Stimulated activated CD4-positive, alpha-beta T cell treated with anti-CD3 and anti-CD28 coated beads, Interleukin-12 subunit alpha, Interleukin-12 subunit beta, amount 100 ng/mL, for 24 hours (primary cell): ENCODE measurements around the gene EMB.
"Not testable (repeated sequence)": the region's sequence is repeated elsewhere in the genome, so short reads cannot be mapped to it uniquely, and the experiment has no call there.

Experiments used
- DNase-seq, 2 experiments: peaks; one replicate each; pipeline ENCODE4 v3.0.0-alpha.2; 2020; ENCODE audit warnings: low read depth in 2 of 2

The EMB gene

DNA sequence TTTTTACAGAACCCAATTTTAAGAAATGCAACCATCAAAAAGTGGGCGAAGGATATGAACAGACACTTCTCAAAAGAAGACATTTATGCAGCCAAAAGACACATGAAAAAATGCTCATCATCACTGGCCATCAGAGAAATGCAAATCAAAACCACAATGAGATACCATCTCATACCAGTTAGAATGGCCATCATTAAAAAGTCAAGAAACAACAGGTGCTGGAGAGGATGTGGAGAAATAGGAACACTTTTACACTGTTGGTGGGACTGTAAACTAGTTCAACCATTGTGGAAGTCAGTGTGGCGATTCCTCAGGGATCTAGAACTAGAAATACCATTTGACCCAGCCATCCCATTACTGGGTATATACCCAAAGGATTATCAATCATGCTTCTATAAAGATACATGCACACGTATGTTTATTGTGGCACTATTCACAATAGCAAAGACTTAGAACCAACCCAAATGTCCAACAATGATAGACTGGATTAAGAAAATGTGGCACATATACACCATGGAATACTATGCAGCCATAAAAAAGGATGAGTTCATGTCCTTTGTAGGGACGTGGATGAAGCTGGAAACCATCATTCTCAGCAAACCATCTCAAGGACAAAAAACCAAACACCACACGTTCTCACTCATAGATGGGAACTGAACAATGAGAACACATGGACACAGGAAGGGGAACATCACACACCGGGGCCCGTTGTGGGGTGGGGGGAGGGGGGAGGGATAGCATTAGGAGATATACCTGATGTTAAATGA, 19.7 kb downstream of the EMB start:
- DNase-seq = not testable (repeated sequence)

DNA sequence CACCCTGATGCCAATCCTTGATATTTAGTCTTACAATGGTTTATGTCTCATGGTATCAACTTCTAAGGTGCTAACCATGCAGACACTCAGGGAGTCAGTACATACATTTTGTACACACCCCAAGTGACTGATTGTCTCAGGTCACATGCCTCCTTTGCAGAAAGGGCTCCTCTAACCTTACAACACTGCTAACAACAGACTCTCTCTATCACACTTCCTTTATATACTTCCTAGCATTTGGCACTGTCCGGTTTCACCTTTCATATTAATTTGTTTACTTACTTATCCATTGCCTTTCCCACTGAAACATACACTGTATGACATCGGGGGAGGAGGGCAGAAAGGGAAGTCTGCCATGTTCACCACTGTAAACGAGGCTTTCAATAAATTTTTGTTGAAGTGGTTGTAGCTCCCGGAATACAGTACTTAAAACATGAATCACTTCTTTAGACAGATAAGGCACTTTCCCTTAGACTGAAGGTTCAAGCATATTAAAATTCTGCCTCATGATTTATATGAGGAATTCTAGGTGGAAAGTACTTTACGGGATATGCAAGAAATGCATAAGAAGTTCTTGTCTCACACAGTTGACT, 20.6 kb downstream of the EMB start:
- no peak for DNase-seq

DNA sequence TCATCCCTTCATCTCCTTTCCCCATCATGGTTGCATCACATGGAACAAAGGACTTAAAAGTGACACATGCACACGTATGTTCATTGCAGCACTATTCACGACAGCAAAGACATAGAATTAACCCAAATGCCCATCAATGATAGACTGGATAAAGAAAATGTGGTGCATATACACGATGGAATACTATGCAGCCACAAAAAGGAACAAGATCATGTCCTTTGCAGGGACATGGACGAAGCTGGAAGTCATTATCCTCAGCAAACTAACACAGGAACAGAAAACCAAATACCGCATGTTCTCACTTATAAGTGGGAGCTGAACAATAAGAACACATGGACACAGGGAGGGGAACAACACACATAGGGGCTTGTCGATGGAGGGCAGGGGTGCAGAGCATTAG, 21.4 kb downstream of the EMB start:
- DNase-seq = not testable (repeated sequence)

DNA sequence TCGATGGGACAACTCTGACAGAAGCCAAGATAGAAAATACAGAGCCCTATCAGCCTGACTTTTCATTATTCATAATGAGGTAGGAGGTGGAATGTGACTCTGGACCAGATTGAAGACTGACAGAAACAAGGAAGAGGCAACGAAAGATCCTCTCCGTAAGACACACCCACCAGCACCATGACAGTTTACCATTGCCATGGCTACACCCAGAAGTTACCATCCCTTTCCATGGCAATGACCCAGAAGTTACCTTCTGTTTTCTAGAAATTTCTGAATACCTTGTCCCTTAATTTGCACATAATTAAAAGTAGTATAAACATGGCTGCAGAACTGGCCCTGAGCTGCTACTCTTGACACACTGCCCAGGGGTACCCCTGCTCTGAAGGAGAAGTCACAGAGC, 24.5 kb downstream of the EMB start:
- not testable (repeated sequence) for DNase-seq

DNA sequence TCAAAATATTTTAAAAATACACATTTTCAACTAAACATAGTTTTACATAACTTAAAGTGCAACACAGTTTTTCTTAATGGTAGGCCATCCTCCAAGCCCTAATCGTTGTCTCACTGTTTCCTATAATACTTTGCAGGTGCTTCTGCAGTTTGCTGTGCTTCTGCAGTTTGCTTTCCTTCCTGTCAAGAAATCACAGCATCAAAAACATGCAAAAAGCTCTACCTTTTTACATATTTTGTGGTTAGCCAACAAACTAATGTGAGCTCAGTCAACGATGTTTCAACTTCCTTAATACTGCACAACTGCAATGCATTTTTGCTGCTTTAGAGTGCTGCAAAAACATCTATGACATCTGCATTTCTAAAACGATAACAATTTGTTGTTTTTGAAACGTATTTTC, 25.2 kb downstream of the EMB start:
- no peak for DNase-seq

DNA sequence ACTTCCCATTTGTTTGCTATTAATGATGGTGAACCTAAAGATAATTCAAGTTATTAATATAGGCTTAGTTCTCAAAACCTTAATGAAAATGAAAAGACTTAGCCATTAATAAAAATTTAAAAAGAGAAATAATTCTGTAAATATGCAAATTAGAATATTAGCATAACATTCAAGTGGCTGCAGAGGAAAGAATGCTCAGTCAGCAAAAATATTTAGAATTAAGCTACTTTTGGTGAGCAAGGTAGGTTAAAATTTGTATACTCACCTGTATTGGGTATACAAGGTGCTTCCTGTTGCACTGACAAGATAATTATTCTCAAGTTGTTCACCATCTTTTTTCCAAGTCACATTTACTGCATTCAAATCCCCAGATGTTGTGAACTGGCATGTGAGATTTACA, 30.2 kb downstream of the EMB start:
- not testable (repeated sequence) for DNase-seq

DNA sequence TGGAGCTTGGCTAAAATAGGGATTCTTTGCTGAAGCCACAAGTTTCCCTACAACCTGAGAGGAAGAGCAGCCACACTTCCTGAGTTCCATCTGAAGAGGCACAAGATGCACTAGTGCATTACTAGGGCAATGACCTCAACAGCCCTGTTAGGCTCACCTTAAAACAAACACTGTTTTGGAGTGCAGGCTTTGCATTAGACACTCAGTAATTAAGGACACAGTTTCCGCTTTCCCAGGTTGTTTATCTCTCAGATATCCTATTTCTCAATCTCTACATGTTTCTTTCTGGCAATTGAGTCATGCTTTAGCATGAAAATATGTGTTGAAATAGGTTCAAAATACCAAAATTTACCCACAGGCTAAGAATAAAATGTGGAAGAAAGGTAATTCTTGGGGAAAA, 34.2 kb downstream of the EMB start:
- no peak for DNase-seq

DNA sequence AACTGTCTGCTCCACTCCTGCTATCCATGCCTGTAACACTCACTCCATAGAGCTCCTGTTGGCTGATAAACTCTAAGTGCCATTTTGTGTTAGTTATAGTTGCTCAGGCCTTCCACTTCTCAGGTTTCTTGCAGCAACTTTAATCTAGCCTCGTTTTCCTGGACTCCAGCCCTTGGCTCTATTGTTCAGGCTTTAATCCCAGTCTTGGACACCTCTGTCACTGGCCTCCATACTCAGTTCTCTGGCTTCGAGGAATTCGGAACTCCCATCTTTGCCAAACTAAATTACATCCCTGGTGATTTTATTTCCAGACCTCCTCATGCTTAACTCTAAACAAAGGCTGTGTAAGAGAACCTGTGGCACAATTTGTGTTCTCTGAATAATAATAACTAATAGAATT, 39.8 kb downstream of the EMB start:
- DNase-seq = no peak

DNA sequence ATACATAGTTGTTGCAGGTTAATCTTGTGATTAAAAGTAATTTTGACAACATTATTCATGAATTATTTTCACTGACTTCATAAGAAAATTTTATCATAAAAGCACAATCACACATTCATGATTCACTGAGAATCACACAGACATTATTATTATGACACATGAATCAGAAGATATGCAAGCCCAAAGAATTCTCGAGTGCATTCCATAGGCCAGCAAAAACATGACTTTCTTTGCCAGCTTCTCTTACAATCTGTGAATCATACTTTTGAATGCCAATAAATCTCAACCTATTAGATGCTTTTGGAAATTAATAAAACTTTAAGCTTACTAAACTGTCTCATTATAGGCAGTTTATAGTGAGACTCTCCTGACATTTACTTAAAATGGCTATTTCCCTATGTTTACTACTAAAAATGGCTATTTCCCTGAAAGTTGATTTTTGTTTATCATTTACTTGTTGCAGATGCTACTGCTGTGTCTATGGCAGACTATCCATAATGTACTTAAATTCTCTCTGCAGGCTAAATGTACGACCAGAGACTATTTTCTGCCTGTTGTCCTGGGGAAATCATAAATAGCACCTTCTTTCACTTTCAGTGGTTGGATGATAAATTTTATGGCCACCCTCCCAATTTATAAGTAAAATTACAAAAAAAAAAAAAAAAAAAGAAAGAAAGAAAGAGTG, 47.0 kb downstream of the EMB start:
- DNase-seq = not testable (repeated sequence)

DNA sequence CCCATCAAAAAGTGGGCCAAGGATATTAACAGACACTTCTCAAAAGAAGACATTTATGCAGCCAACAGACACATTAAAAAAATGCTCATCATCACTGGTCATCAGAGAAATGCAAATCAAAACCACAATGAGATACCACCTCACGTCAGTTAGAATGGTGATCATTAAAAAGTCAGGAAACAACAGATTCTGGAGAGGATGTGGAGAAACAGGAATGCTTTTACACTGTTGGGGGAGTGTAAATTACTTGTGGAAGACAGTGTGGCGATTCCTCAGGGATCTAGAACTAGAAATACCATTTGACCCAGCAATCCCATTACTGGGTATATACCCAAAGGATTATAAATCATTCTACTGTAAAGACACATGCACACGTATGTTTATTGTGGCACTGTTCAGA, 48.8 kb downstream of the EMB start:
- not testable (repeated sequence) for DNase-seq

DNA sequence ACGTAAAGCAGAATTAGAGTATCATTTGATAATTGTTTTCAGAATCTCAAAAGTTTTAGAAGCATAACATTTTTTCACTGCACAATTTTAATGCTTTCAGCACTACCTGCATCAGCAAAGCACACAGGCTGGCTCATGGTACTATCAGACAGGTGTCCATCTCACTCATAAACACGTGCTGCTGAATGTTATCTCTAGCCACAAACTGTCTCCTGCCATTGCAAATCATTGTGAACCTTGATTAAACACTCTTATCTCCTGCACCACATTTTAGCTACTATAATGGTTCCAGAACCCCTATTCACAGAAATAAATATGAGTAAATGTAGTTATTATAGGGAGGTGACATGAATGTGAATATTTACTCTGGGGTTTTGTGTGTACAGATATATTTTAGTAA, 56.7 kb downstream of the EMB start:
- not testable (repeated sequence) for DNase-seq

DNA sequence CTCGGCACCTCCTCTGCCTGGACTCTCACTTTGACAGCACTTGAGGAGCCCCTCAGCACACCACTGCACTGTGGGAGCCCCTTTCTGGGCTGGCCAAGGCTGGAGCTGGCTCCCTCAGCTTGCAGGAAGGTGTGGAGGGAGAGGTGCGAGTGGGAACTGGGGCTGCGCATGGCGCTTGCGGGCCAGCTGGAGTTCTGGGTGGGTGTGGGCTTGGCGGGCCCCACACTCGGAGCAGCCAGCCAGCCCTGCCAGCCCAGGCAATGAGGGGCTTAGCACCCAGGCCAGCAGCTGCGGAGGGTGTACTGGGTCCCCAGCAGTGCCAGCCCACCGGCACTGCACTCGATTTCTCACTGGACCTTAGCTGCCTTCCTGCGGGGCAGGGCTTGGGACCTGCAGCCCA, 64.4 kb downstream of the EMB start:
- not testable (repeated sequence) for DNase-seq

DNA sequence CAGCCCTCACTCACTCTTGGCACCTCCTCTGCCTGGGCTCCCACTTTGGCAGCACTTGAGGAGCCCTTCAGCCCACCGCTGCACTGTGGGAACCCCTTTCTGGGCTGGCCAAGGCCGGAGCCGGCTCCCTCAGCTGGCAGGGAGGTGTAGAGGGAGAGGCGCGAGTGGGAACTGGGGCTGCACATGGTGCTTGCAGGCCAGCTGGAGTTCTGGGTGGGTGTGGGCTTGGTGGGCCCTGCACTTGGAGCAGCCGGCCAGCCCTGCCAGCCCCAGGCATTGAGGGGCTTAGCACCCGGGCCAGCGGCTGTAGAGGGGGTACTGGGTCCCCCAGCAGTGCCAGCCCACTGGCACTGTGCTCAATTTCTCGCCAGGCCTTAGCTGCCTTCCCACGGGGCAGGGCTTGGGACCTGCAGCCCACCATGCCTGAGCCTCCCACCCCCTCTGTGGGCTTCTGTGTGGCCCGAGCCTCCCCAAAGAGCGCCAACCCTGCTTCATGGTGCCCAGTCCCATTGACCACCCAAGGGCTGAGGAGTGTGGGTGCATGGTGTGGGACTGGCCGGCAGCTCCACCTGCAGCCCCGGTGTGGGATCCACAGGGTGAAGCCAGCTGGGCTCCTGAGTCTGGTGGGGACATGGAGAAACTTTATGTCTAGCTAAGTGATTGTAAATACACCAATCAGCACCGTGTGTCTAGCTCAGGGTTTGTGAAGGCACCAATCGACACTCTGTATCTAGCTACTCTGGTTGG, 71.6 kb downstream of the EMB start:
- DNase-seq = not testable (repeated sequence)

DNA sequence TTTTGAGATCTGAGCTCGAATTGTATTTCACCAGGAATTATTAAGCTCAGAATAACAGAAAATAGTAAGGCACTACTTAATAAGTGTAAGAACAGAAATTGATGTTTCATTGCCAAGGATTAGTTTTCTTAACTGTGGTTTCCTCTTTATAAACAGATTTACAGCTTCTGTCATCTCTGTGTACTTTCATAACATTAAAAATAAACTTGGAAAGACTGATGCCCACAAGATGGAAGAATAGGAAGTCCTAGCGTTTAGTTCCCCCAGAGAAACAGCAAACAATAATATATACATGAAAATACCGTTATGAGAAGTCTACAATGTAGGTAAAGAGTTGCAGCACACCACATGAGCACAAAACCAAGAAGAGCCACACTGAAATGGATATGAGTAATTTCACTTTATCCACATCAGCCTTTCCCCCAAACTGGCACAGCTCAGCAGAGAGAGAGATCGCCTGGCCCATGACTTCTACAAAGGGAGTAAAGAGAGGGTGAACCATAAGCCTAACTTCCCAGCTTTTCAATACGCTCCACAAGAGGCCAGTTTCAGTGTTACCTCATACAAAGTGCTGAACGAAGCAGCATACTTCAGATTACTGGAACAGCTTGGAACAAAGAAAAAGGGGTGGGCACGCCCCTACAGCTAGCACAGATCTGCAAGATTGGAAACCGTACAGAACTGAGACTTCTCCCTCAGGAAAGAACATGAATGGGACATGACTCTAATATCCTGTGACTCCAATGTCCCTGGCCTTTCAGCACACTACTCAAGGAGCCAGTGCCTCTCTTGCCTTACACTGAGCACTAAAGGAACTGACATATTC, 75.4 kb downstream of the EMB start:
- DNase-seq = no peak

DNA sequence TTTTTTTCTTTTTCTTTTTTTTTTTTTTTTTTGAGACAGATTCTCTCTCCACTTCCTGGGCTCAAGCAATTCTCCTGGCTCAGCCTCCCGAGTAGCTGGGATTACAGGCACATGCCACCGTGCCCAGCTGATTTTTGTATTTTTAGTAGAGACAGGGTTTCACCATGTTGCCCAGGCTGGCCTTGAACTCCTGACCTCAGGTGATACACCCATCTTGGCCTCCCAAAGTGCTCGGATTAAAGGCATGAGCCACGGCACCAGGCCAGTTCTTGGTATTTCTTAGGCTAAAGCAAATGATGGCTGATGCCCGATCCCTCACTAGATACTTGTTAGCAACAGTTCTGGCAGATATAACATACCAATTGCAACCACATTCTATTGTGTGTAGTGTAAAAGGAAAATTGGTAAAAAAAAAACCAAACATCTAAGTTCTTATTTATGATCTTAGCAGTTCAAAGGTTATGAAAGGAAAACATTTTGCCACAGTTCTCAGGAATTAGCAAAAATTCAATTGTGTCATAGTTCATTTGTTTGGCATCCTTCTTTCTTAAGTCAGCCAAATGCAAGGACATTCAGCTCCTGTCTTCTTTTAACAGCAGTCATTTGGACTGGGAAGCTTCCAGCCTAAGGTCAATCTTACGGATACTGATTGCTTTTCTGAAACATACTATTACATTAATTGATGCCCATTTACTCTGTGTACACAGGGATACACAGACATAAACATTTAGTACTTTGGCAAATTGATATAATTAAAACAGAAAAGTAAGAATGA, 76.4 kb downstream of the EMB start:
- not testable (repeated sequence) for DNase-seq

DNA sequence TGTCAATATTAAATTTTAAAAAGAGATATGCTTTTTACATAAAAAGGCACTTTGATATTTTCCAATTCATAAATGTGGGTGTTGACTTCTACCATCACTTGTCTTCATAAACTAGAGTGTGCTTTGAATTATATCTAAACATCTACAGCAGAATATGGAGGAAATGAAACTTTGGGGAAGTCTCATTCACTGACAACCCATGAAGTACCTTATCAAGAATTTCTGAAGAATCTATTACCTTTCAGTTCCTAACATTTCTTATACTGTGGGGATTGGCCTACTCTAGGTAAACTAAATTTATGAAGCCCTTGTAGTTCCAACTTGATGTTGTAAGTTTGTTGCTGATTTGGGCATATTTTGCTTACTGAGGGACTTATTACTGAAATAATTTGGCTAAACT, 81.9 kb downstream of the EMB start:
- DNase-seq = no peak

DNA sequence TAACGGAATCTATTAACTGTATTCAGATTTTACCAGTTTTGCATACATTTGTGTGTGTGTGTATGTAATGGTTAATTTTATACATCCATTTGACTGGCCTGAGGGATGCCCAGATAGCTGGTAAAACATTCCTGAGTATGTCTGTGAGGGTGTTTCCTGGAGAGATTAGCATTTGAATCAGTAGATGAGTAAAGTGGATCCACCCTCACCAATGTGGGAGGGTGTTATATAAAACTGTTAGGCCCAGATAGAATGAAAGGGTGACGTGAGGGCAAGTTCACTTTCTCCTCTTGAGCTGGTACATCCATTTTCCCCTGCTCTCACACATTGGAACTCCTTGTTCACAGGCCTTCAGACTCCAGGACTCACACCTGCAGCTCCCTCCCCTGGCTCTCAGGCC, 88.7 kb downstream of the EMB start:
- no peak for DNase-seq
